ENCODE results near the gene SORCS3.

The SORCS3 gene

DNA sequence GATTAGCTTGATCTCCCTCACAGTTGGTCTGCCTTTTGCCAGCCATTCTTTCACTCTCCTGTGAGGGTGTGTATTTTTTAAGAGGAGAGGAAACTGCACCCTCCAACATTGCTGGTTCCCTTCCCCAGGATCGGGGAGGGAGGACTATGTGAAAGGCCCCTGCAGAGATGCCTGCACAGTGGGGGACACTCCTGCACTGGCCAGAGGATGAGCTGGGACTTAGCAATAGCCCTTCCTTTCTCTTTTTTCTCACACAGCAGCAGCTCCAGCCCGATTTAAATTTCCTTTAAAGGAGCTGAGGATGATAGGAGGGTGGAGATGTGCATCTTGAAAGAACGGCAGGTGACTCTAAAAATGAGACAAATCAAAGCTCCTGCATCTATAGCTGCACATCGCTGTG is 18.7 kb downstream of the SORCS3 start:
- TF ChIP-seq, protein P1, sequence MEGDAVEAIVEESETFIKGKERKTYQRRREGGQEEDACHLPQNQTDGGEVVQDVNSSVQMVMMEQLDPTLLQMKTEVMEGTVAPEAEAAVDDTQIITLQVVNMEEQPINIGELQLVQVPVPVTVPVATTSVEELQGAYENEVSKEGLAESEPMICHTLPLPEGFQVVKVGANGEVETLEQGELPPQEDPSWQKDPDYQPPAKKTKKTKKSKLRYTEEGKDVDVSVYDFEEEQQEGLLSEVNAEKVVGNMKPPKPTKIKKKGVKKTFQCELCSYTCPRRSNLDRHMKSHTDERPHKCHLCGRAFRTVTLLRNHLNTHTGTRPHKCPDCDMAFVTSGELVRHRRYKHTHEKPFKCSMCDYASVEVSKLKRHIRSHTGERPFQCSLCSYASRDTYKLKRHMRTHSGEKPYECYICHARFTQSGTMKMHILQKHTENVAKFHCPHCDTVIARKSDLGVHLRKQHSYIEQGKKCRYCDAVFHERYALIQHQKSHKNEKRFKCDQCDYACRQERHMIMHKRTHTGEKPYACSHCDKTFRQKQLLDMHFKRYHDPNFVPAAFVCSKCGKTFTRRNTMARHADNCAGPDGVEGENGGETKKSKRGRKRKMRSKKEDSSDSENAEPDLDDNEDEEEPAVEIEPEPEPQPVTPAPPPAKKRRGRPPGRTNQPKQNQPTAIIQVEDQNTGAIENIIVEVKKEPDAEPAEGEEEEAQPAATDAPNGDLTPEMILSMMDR (IDR thresholded peaks at IDR 0.05; ENCODE audit: extremely low read depth, missing control alignments), result no peak
- DNase-seq (ENCODE audit: low spot score), result no peak

DNA sequence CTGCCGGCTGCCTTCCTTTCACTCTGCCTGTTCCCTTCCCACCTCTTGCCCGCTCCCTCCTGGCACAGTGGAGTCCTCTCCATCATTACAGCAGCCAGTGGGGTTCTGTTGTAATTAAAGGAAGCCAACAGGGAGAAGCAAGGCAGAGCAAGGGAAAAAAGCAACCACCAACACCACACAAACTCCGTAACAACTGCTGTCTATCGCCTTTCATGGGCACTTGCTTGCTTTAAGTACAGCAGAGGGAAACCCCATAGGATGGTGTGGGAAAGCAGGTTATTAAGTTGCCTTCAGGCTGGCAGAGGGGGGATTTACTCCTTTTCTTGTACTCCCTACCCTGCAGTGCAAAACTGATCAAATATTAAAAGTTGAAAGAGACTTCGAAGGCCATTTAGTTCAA is 22.0 kb downstream of the SORCS3 start:
- DNase-seq (ENCODE audit: low spot score), result no peak
- TF ChIP-seq, protein P1 (IDR thresholded peaks at IDR 0.05; ENCODE audit: extremely low read depth, missing control alignments), result no peak

DNA sequence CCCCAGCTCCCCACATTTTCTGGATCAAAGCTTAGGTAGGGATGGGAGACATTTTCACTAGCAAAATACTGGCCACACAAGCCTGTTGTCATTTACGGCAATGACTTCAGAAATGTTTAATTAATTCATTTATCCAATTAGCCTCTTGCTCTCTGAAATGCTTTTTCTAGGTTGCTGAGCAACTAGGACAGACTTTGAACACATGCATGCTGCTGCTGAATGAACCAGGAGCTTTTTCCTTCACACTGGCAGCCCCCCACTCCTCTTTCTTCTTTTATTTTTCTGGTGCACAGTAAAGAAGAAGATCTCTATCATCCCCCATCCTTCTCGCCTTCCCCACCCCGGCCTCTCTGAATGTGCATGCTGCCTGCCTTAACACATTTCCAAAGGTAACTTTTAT is 22.5 kb downstream of the SORCS3 start:
- no peak for DNase-seq (ENCODE audit: low spot score)
- TF ChIP-seq, protein P1 (IDR thresholded peaks at IDR 0.05; ENCODE audit: extremely low read depth, missing control alignments), result no peak

- DNase-seq (ENCODE audit: low spot score), result no peak
- TF ChIP-seq, protein P1 (IDR thresholded peaks at IDR 0.05; ENCODE audit: extremely low read depth, missing control alignments), result no peak
Measured at GRCh38 chr10:104664205-104664604, 23.1 kb downstream of the SORCS3 start.

DNA sequence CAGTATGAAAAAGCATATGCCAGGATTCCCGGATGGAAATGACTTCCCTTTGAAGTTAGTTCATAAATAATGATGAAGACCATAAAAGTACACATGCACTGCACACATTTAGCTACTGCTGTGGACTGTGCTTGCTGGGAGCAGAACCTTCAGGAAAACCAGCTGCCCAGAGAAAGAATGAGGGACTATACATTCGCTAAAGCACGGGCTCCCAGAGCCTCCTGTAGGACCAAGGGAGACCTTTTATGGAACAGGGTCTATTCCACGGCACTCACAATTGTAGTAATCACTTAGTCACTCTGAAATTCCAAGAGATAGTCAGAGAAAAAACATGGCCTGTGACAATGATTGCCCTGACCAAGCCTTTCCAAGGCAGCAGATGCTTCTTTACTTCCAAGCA is 24.1 kb downstream of the SORCS3 start:
- DNase-seq (ENCODE audit: low spot score), result no peak
- TF ChIP-seq, protein P1 (IDR thresholded peaks at IDR 0.05; ENCODE audit: extremely low read depth, missing control alignments), result no peak

GRCh38 chr10:104666106-104666505 is 25.0 kb downstream of the SORCS3 start:
- no peak for DNase-seq (ENCODE audit: low spot score)
- TF ChIP-seq, protein P1 (IDR thresholded peaks at IDR 0.05; ENCODE audit: extremely low read depth, missing control alignments), result no peak

DNA sequence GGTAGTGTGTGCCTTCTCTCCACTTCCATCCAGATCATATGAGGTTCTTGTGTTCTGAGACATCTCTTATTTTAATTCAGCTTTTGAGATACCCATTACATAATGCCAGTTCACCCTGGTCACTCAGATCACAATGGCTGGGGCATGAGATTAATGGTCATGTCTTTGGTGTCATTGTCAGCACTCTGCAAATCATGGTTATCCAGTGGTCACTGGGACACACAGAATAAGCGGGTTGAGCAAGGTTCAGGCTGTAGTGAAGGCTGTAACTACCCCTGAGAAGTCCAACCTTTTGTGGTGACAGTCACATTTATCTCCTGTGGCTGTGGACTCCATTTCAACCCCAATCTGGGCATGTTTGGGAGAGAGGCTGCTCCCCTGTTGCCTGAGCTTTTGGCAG is 35.8 kb downstream of the SORCS3 start:
- TF ChIP-seq, protein P1 (IDR thresholded peaks at IDR 0.05; ENCODE audit: extremely low read depth, missing control alignments), result no peak
- no peak for DNase-seq (ENCODE audit: low spot score)
